DMS114 treated with DMSO at 0.1 percent for 48 hours (cell line): ENCODE results near the gene DRG1.
A peak's percentile ranks its signal among the peaks of the same experiment; 100 is the strongest.
"Not testable (repeated sequence)": the region's sequence is repeated elsewhere in the genome, so short reads cannot be mapped to it uniquely, and the experiment has no call there.

Experiments
- DNase-seq: peaks from one replicate; lab custom pipeline; 2025; ENCODE audit not compliant: unreplicated experiment; lab: John Stamatoyannopoulos, UW

Gene DRG1

GRCh38 chr22:31441652-31442051 is 42.2 kb downstream of the DRG1 start:
- no peak for DNase-seq

DNA sequence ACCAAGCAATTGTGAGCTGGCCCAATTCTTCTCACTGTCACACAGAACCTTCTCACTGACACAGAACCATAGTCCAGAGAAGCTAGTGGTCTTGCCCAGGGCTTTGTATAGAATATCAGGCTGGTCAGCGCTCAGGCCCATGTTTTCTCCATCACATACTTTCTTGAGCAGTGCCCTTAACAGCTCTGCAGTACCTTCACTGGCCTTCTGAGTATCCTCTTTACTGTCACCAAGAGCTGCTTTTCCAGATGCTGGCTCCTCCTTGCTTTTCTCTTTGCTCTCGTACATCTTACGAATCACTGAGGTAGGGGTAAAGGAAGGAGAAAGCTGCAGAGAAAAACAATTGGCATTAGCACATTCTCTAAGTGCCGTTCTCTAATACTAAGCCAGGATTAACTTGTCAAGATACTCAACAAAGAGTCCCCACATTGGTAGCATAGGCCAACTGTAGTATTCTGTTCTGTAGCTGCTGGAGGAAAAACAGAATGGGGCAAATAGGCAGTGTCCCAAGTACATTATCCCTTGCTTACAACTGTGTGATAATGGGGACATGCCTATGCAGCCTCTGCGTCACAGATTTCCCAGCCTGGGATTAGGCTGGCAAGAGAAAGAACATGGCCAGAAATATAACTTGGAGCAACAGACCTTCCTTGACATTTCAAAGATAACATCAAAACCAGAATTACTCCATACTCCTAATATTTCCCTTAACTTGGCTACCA is 43.5 kb downstream of the DRG1 start:
- DNase-seq, result no peak

DNA sequence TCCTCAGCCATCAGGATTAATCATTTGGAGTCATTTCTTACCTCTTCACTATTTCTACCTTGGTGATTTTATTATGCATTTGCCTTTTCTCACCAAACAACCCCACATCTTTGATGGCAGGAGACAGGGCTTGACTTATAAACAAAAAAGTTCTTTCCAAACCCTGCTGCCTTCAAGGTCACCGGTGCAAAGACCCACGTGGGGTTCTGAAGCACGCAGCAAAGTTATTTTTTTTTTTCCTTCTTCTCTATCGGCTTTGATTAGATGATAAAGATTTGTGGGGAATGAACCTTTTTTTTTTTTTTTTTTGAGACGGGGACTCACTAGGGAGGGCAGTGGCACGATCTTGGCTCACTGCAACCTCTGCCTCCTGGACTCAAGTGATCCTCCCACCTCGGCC is 44.1 kb downstream of the DRG1 start:
- no peak for DNase-seq

GRCh38 chr22:31445642-31446041 is 46.2 kb downstream of the DRG1 start:
- no peak for DNase-seq

GRCh38 chr22:31446208-31446607 is 46.8 kb downstream of the DRG1 start:
- DNase-seq, result no peak

DNA sequence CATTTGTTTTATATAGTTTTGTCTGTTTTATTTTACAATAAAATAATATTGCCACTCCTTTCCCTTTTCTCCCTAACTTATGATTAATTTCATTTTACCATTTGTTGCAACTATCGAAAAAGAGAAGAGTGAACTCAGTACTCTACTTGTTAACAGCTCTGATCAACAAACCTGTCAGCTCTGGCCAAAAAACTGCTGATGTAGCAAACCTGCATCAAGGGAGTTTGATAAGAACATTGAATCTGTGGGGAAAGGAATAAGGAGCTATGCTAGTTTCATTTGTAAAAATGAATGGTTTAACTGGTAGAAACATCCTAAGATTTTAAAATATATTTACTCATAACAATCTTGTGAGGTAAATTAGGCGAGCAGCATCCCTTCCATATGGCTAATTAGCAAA is 47.4 kb downstream of the DRG1 start:
- DNase-seq, result no peak

- no peak for DNase-seq
Measured at GRCh38 chr22:31447337-31447736, 47.9 kb downstream of the DRG1 start.

- no peak for DNase-seq
Measured at GRCh38 chr22:31448382-31448781, 49.0 kb downstream of the DRG1 start.

GRCh38 chr22:31449506-31449905 is 50.1 kb downstream of the DRG1 start:
- no peak for DNase-seq

DNA sequence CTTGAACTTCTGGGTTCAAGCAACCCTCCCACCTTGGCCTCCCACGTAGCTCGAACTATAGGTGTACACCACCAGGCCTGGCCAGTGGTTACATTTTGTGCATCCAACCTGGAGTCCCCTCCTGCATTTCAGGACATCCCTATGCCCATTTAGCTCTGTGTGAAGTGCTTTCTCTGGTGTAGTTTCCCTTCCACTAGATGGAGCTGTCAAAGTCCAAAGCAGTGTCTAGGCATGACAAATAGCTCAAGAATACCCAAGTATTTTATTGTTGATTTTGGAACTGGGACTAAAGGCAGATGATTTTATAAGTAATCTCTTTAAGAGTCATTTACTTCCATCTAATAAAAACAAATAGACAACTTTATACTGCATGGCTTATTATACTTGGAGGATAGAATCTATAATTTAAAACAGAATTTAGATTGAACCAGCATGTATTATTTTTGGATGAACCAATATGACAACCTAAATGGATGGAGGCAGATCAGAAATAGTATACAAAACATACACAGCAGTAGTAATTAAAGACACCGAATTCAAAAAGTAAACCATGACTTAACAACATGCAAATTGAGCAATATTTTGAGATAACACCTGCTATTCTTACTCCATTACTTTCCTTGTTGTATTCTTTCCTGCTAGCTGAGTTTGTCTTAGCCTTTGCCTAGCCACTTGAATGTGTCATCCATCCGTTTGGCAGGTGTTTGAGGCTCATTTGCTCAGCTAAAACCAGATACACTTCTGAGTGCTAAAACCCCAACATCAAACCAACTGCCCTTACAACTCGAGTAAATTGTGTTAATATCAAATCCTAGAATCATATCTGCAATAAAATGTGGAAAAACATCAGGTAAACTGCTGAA is 52.5 kb downstream of the DRG1 start:
- peak; percentile 38 for DNase-seq

DNA sequence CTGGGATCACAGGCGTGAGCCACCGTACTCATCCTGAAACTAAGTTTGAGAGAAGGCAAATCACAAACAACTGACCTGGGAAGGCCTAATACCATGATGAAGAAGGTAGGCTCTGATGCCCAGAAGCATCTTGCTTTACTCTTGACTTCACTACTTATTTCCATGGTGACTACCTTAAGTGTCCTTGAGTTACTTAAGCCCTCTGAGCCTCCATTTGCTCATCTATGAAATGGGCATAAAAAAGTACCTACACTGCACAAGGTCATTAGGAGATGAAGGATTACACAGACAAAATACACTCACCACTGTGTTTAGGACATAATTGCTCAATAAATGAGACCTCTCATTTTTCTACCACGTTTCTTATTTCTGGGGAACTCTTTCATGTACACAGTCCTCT is 62.3 kb downstream of the DRG1 start:
- DNase-seq, result no peak

GRCh38 chr22:31465307-31465706 is 65.9 kb downstream of the DRG1 start:
- DNase-seq, result no peak

DNA sequence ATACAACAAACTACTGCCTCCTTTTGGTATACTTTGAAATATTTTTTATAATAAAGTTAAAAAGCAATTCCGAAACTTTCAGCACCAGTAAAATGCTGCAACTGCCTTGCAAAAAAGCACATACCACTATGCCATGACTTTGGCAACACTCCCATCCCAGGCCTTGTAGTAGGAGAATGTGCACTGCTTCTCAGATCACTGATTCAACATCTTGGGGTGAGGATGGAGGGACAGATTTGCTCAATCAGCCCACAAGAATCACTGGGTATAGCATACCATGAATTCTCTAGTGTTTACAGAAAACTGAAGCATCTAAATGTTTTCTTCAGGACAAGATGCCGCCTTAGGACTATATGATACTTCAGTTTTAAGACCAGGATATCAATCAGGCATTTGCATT is 75.3 kb downstream of the DRG1 start:
- DNase-seq, result no peak

- DNase-seq, result no peak
Measured at GRCh38 chr22:31475800-31476199, 76.4 kb downstream of the DRG1 start.

GRCh38 chr22:31477329-31477728 is 77.9 kb downstream of the DRG1 start:
- DNase-seq, result no peak

DNA sequence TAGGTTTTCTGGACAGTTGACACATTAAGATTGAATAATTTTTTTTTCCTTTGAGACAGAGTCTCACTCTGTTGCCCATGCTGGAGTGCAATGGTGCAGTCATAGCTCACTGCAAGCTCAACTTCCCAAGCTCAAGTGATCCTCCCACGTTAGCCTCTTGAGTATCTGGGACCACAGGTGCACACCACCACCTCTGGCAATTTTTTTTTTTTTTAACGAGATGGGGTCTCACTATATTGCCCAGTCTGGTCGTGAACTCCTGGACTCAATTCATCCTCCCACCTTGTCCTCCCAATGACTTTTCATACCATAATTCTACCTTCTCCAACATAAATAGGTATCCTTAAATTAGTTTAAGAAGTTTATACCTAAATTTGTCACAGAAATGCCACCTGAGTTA is 81.7 kb downstream of the DRG1 start:
- DNase-seq, result no peak

DNA sequence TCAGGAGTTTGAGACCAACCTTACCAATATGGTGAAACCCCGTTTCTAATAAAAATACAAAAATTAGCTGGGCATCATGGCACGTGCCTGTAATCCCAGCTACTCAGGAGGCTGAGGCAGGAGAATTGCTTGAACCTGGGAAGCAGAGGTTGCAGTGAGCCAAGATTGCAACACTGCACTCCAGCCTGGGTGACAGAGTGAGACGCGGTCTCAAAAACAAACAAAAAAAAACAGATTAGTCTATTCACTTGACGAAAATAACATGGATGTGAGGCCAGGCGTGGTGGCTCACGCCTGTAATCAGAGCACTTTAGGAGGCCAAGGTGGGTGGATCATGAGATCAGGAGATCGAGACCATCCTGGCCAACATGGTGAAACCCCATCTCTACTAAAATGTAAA is 83.1 kb downstream of the DRG1 start:
- not testable (repeated sequence) for DNase-seq
